COLO829 (cell line): Measurements from ENCODE around the gene SLC16A4.
"Not testable (repeated sequence)": the region's sequence is repeated elsewhere in the genome, so short reads cannot be mapped to it uniquely, and the experiment has no call there.

Experiments used
- DNase-seq: peaks from one replicate; pipeline ENCODE4 v3.0.0; 2012; ENCODE audit warnings: low spot score

The SLC16A4 gene

DNA sequence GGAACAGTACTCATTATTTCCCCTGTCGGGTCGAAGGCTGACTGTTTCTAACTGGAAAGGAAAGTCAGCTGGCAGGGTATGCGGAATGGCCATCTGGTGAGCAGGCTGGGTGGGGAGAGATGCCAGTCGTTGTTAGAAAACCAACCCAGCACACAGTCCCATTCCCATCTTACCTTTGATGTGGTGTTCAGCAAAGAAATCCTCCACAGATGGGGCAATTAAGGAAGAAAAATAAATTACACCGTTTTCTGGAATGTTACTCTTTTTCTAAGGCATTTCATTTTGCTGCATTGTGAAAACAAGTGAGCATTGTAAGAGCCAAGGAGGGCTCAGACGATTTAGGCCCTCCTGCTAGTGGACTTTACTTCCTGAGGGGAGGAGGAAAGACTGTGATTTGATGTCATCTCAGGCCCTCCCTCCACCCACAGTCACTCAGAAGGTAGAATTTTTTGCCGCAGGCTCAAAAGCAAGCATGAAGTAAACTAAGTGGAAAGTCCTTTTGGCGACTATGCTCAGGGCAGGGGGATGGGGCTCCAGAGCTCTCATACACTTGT lies at the start of gene SLC16A4:
TSS of gene SLC16A4 (minus strand) at position 335 of the 554 bp plus-strand sequence. CDS start 1,703 bp downstream, outside the sequence.
- peak; percentile 81 for DNase-seq

DNA sequence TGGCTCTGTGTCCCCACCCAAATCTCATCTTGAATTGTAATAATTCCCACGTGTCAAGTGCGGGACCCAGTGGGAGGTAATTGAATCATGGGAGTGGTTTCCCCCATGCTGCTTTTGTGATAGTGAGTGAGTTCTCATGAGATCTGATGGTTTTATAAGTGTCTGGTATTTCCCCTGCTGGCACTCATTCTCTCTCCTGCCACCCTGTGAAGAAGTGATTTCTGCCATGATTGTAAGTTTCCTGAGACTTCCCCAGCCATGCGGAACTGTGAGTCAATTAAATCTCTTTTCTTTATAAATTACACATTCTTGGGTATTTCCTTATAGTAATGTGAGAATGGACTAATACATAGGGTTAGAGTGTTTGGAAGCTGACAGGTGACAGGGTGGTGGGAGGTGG lies 49.0 kb upstream of the SLC16A4 start:
- DNase-seq = not testable (repeated sequence)

DNA sequence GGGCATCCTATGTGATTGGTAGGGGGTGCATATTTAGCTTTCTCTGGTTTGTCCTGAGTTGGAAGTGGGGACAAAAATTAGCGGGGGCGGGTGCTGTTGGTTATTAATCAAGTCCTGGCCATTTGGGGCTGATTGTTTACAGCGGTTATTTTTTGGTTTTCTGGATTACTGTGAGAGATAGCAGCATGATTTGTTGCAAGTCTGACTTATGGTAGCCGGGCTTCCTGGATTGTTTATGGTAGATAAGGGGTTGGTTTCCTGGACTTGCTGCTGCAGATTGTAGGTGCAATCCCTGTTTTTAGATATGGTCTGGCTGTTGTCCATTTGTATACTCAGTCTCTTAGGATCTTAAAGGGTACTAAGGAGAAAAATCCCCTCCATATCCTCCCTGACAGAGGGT lies 48.1 kb upstream of the SLC16A4 start:
- DNase-seq = no peak

DNA sequence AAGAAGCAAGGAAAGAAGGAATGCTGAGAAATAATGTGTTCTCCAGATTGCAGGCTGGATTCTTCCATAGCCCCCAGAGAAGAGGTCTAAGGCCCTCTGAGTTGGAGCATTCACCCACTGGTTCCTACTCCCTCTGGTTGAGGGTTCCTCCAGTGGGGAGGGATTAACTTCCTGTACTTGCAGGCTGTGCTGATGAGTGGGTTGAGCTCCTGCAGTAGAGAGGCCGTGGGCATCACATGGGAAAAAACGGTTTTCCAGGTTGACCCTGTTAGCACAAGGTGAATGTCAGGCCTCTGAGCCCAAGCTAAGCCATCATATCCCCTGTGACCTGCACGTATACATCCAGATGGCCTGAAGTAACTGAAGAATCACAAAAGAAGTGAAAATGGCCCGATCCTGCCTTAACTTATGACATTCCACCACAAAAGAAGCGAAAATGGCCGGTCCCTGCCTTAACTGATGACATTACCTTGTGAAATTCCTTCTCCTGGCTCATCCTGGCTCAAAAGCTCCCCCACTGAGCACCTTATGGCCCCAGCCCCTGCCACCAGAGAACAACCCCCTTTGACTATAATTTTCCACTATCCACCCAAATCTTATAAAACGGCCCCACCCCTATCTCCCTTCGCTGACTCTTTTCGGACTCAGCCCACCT lies 46.9 kb upstream of the SLC16A4 start:
- DNase-seq = not testable (repeated sequence)

DNA sequence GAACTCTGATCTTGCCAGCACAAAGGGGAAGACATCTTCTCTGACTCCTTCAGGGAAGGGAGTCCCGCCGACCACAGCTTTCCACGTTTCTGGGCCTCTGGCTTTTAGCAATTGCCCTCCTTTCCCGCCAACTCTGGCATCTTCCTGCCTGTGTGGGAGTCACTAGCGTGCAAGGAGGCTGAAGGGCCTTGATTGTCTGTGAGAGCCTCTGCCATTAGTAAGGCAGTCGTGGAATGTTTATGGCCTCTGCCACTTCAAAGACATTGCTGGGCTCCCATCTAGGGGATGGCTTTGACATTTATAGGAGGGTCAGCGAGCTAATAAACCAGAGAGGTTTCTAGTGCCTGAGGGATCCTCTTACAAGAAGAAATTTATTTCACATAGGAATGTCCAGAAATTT lies 45.8 kb upstream of the SLC16A4 start:
- peak; percentile 94 for DNase-seq

DNA sequence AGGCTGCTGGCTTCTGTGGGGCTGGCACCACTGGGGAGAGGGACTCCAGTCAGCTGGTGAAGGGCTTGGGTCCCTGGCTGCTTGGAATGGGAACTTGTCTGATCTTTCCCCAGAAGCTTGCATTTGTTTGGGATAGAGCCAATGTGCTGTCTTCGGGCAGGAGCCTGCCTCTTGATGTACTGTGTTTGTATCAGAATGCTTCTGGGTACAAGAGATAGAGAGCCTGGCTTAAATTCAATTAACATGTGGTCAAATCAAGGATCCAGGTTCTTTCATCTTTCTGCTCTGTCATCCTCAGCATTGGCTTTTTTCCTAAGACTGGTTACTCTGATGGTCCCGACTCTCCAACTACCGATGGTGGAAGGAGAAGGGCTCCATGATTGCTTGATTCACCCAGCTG lies 44.1 kb upstream of the SLC16A4 start:
- DNase-seq = no peak

DNA sequence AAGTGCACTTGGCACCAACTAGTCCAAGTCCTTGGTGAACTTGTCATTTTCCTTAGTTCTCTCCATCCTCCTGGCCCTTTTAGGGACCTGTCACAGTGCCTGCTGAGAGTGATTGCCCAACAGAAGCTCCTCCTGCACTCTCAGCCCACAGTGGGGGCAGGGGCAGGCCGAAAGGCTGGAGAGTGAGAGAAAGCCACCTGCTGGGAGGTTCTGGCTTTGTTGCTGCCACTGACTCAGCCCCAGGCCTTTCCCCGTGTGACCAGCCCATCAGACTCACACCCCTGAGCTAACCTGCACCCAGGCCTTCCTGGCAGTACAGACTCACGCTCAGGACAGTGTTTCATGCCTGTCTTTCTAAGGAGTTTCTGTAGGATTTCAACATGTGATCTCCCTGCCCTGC lies 43.0 kb upstream of the SLC16A4 start:
- DNase-seq = peak; percentile 18

DNA sequence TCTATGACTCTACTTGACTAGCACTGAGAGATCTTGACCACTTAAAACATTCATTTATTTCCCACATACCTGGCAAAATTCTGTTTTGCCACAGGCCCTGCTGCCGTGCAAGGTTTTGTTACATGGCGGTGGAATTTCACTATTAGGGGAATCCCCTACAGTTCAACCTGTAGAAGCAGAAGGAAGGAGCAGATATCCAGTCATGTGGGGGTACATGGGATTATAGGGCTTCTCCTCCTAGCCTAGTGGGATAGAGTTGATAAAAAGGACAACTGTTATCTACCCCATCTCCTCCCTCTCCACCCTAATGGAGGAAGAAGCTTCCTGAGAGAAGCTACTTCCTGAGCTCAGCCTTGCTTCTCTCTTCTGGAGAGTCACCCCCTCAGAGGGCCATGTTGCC lies 42.4 kb upstream of the SLC16A4 start:
- DNase-seq = no peak

DNA sequence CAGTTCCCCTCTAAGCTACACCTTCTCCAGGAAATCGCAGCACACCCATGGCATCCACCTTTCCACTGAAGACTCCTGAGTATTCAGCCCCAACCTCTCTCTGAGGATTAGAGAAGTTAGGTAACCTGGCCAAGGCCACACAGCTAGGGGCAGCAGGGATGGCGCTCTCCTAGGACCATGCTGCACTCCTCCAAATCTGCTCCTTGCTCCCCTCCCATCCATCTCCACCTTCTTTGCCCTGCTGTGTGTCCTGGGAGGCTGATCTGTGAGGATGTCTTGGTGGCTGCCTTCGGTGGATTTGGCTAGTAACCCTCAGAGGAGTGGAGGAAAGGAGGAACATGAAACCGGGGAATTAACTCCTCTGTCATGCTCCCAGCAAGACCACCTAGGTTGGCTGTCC lies 40.1 kb upstream of the SLC16A4 start:
- DNase-seq = no peak

DNA sequence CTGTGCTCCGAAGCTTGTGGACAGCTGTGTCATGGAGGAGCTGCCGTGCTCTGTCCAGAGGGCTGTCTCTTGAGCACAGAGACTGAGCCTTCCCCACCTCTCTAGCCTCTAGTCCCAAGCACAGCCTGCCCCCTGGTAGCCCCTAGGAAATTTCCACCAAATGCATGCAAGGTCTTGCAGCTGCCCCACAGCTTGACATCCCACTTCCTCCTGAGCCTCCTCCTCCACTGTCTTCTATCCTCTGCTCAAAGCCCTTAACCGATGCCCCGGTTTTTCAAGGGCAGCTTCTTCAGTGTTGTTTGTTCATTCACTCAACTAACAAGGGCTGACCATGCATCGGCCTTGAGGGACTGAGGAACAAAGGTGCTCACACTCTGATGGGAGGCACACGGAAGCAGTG lies 39.5 kb upstream of the SLC16A4 start:
- DNase-seq = no peak

DNA sequence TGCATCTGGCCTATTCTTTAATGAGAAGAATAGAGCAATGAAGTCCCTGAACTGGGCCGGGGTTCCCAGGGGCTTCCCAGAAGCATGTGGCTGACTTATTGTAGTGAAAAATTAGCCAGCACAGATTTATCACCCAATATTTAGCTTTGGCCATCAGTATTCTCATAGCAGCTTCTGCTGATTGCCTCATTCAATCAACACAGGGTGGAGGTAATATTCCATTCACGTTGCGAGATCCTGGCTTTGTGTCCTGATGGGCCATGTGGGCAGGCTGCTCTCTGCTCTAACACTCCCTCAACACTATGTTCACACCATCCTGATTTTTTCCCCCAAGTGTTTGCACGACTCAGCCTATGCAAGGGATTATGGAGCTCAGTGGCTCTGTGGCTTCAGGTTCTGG lies 38.1 kb upstream of the SLC16A4 start:
- no peak for DNase-seq

DNA sequence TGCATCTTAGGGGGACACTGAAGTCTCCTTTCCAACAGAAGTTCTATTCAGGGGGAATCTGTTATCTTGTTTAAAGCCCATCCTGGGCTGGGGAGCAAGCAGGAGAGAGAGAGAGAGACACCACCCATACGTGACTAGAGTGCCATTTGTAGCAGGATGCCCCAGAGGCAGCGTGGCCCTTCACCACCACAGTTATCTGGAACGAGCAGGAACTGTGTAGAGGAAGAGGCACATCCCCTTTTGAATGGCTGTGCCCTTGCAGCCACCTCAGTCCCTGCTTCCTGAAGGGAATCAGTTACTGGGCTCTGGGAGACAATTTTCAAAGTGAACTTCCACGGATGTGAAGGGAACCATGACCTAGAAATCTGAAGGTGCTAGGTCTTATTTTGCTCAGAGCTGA lies 36.0 kb upstream of the SLC16A4 start:
- no peak for DNase-seq

DNA sequence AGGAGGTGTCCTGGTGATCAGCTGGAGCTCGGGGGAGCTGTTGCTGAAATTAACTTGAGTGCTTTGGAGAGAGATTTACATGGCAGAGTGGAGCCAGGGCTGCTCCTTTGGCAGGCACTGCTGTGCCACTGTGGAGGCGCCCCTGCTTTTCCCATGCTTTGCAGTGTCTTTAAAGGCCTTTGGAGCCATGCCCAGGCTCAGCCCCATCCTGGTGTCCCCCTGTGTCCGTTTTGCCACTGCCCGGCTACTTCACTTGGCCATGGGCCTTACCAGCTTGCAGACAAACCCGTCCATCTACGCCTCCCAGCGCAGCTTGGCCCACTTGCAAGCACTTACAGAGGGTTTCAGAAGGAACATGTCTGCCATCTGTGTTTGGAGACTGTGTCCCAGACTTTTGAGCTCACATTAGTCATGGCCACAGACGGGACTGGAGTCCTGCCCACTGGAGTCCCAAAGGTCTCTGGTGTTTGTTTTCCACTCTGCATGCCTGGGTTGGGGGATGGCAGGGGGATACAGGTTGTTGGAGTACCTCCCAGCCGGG lies 34.9 kb upstream of the SLC16A4 start:
- no peak for DNase-seq

DNA sequence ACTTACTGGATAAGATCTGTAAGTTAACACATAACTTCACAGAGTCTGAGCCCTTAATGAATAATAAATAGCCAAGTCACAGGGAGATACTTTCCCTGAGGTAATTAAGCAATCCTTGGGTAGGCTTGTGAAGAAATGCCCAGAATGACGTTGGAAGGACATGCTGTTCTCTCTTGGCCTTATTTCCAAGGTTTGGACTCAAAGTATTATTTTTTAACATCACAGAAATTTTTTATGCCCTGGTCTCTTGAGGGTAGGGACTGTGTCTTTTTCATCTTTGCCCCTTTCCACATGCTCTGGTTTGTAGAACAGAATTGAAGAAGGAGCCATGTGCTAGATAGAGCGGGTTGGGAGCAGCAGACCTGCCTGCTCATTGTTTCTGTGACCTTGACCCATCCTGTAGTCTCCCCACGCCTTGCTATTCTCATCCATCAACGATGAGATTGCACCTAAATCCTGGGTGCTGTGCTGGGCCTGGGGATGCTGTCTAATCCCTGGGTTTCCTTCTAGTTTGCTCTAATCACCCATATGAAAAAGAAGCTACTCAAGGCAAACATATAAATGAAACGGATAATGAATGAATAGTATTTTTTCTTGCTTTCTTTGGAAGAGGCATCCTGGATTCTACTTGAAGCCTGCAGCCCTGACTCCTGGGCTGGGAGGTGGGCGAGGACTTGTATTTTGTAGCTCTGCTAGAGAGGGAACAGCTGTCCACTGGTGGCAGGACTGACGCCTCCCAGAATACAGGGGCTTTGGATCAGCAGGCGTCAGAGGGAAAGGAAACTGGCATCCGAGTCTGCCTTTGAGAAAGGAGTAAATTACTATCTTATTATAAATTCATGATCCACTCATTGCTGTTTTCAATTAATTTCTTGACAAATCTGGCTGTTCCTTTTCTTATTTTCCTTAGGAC lies 34.1 kb upstream of the SLC16A4 start:
- DNase-seq = no peak

DNA sequence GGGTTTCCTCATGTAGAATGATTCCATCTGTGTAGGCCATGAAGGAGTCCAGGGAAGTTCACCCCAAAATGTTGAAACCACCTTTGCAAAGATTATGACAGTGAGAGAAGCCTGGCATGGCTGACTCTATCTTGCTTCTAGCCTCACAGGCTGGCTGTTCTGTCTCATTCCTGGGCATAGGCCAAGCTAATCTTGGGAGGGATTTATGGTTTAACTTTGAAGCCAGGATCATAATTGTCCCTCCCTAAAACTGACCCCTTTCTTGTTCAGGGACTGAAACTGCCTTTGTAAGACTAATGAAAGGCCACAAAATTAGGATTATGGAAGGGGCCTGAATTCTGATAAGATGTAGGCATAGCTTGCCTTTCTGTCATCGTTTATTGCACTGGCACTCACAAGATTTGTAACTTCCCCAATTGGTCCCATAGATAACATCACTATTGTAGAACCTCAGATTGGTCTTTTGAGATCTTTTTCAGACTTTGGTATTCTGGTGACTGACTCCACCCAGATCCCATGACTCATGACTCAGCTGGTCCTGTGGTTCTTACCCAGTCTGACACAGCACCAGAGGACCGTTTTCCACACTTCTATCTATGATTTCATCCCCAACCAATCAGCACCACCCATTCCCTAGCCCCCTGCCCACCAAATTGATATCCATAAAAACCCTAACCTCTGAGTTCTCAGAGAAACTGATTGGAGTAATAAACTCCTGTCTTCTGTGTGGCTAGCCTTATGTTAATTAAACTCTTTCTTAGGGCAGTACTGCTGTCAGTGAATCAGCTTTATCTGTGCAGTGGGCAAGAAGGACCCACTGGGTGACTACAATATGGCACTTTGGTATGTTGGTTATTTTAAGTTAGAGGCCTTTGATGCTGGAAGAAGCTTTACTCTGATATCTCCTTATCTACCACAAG lies 30.3 kb upstream of the SLC16A4 start:
- no peak for DNase-seq

DNA sequence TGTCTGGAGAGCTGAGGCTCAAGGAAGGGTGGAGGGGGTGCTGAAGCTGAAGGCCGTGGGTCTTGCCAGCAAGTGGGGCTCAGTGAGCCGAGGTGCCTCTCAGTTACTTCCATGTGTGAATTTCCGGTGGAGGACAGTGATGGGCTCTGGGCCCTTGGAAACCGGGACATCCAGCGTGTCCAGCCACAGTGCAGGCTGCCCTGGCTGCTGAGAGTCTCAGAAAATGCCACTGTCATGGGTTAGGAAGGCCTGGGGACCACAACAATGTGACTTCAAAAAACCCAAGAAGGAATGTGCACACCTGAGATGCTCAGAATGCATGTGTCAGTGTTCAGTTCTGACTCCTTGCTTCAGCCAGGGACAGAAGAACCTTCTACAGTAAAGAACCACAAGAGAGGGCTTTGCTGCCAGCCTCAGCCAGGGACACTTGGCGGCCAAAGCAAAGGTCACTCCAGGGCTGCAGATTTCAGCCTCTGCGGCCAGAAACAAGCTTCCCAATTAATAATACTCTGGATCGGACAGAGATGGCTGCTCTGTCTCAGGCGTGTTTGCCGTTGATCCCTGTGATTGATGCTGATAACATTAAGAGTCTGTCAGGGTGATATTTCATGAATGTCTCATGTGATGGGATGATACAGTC lies 29.3 kb upstream of the SLC16A4 start:
- DNase-seq = no peak

DNA sequence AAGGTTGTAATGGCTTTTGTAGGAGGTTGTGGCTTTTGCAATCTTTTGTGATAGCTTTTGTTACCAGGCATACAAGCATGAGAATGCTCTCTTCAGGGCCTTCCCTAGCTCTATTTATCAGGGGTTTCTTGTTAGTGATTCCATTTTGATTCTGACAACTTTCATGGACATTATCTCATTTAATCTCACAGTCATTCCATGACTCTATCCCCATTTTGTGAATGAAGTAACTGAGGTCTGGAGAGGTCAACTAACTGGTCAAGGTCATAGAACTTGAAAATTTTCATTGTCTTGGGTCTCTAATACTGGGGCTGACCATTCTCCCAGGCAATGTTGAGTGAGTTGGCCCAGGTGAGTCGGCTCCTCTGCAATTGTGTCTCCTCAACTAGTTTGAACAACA lies 27.9 kb upstream of the SLC16A4 start:
- no peak for DNase-seq

DNA sequence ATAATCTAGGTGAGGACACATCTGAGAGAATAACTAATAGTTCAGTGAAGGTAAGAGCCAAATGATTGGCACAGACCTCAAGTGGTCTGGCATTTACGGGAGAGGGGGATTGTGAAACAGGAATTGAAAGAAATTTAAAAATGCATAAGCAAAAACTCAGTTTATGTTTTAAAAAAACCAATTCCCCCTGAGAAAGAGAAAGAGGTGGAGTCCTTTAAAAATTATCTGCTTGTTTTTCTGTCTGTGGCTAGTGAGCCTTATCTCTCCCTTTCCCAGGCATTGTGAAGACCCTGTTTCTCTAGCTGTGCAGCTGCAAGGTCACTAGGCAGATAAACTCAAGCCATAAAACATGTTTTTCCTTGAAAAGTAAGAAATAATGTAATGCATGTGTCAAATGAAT lies 22.2 kb upstream of the SLC16A4 start:
- DNase-seq = not testable (repeated sequence)

DNA sequence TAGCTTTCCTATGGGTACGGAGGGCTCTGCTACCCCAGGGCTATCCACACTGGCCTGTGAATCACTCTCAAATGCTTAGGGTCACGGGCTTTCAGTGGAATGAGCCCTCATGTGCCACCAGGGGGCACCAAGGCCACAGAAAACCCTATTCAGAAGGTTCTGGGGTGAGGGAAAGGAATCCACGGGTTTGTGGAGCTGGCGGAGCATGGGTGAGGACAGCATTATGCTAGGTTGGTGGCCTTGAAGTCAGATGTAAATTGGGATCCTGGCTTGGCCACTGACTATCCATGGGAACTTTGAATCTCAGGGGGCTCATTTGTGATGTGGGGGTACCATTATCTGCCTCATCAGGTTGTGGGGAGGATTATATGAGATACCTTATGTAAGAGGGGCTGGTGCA lies 21.8 kb upstream of the SLC16A4 start:
- no peak for DNase-seq

DNA sequence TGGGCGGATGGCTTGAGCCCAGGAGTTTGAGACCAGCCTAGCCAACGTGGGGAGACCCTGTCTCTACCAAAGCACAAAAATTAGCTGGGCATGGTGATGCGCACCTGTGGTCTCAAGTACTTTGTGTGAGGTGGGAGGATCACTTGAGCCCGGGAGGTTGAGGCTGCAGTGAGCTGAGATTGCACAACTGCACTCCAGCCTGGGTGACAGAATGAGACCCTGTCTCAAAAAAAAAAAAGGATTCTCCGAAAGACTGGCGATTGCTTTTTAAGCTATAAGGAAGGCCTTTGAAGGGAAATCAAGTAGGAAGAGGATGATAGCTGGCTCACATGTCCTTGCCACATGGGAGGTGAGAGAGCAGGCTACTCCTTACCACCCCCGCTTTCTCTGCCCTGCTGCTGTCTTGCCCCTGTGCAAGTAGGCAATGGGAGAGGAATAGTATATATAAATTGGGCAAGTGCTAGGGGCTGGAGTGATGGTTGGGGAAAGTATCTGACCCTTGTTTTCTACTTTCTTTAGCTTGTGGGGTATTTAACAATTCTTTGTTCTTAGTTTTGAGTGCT lies 20.4 kb upstream of the SLC16A4 start:
- DNase-seq = no peak

DNA sequence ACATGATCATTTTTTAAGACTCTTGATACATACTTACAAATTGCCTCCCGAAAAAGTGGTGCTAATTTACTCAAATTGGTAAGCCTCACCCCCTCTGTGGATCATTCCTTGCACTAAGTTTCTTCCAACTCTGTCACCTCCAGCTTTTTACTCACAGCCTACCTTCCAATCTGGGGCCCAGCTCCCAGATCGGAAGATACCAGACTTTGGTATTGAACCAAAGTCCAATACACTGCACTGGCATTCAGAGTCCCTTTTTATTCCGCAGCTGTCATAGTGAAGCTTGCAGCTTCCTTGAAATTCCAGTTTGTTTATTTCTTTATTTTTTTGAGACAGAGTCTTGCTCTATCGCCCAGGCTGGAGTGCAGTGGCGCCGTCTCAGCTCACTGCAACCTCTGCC lies 18.5 kb upstream of the SLC16A4 start:
- no peak for DNase-seq
